Spleen (tissue), 7 donors: ENCODE measurements around the gene TSPOAP1.

ENCODE experiments used
- POLR2A ChIP-seq, 3 donors: fragments of 450-650 bp; IDR thresholded peaks; one replicate each; pipeline ENCODE4 v1.5.1; 2017; ENCODE audit warnings: antibody characterized with exemption in 3 of 3, mild to moderate bottlenecking in 1 of 3
- POLR2AphosphoS5 ChIP-seq, 3 donors: sonication (generic); formaldehyde crosslinking; IDR thresholded peaks; one replicate each; pipeline ENCODE4 v1.5.1; 2017; ENCODE audit warnings: antibody characterized with exemption in 3 of 3
- TF ChIP-seq, protein P1 (sequence below), 11 experiments: fragments of 200-600 bp in 7 of 11; fragments of 450-650 bp in 4 of 11; sonication (generic) in 4 of 11; IDR thresholded peaks in 8 of 11; conservative IDR thresholded peaks in 3 of 11; 1 replicate in 7 of 11; 2 replicates in 4 of 11; pipeline versions ENCODE4 v1.4.0 to v1.8.0; 2016 to 2021; ENCODE audit warnings: antibody characterized with exemption in 11 of 11, inconsistent platforms in 4 of 11, mild to moderate bottlenecking in 1 of 11
- donor health status: DM: no; HTN: no; CAD: no; lungs with moderate emphysema.
- donor health status: DM: no; HTN: no; CAD: no.
- donor health status: DM: no; HTN: no; CAD: no.

DNA sequence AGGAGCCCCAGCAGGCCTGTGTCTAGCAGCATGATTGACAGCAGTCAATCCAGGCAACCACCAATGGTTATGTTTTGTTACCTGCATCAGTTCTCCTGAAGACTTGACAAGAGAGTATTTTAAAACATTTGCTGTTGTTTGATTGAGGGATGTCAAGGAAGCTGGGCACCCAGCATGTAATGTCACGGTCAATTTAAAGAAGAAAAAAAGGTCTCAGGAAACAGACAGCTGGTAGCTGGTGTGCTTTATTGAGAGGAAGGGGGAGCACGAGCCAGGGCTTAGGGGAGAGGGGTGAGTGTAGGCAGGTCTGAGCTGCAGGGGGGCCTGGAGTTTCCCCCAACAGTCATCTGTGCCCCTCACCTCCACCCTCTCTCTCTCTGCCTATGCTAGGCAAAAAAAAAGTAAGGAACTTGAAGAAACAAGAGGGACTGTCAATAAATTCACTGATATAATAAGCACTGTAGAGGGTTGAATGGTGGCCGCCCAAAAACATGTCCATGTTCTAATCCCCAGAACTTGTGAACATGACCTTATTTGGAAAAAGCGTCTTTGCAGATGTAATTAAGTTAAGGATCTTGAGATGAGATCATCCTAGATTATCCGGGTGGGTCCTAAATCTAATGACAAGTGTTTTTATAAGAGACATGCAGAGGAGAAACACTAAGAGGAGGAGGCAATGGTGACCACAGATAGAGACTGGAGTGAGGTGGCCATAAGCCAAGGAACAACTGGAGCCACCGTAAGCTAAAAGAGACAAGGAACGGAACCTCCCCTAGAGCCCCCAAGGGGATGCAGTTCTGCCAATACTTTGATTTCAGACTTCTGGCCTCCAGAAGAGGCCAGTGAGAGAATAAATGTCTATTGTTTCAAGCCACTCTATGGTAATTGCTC lies 14.5 kb downstream of the TSPOAP1 start:
- TF ChIP-seq POLR2A (IDR thresholded peaks at IDR 0.05) (no peak), POLR2AphosphoS5 (IDR thresholded peaks at IDR 0.05) (no peak)
- TF ChIP-seq, protein P1, sequence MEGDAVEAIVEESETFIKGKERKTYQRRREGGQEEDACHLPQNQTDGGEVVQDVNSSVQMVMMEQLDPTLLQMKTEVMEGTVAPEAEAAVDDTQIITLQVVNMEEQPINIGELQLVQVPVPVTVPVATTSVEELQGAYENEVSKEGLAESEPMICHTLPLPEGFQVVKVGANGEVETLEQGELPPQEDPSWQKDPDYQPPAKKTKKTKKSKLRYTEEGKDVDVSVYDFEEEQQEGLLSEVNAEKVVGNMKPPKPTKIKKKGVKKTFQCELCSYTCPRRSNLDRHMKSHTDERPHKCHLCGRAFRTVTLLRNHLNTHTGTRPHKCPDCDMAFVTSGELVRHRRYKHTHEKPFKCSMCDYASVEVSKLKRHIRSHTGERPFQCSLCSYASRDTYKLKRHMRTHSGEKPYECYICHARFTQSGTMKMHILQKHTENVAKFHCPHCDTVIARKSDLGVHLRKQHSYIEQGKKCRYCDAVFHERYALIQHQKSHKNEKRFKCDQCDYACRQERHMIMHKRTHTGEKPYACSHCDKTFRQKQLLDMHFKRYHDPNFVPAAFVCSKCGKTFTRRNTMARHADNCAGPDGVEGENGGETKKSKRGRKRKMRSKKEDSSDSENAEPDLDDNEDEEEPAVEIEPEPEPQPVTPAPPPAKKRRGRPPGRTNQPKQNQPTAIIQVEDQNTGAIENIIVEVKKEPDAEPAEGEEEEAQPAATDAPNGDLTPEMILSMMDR (IDR thresholded peaks at IDR 0.05 in 8 of 11, conservative IDR thresholded peaks at IDR 0.05 in 3 of 11), result no peak
